Measurements from ENCODE around the gene TSFM.

DNA sequence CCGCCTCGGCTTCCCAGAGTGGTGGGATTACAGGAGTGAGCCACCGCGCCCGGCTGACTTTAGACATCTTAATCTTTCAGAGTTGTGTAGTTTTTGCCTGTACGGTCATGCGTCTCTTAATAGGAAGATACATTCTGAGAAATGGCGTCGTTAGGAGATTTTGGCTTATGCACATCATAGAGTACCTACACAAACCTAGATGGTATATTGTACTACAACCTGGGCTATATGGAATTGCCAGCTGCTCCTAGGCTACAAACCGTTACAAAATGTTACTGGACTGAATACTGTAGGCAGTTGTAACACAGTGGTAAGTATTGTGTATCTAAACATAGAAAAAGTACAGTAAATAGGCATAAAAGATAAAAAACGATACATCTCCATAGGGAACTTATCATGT lies 1.3 kb downstream of the TSFM start:
- TF ChIP-seq, protein P1, sequence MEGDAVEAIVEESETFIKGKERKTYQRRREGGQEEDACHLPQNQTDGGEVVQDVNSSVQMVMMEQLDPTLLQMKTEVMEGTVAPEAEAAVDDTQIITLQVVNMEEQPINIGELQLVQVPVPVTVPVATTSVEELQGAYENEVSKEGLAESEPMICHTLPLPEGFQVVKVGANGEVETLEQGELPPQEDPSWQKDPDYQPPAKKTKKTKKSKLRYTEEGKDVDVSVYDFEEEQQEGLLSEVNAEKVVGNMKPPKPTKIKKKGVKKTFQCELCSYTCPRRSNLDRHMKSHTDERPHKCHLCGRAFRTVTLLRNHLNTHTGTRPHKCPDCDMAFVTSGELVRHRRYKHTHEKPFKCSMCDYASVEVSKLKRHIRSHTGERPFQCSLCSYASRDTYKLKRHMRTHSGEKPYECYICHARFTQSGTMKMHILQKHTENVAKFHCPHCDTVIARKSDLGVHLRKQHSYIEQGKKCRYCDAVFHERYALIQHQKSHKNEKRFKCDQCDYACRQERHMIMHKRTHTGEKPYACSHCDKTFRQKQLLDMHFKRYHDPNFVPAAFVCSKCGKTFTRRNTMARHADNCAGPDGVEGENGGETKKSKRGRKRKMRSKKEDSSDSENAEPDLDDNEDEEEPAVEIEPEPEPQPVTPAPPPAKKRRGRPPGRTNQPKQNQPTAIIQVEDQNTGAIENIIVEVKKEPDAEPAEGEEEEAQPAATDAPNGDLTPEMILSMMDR (IDR thresholded peaks at IDR 0.05; ENCODE audit: insufficient read depth, low read length, poor library complexity, severe bottlenecking): no peak
- TF ChIP-seq EZH2phosphoT487 (conservative IDR thresholded peaks at IDR 0.05; ENCODE audit: low read length): no peak
